H1 (cell line): ENCODE data around the gene CFAP91. TPM values are rescaled to one million over a fixed set of nuclear protein-coding genes. Genes with fewer than 3 reads are reported as not detected.

Experiments used
- CTCF ChIA-PET: fragments of 300-600 bp; sonication (Branson Sonifier 250); formaldehyde crosslinking; loops from one replicate; lab custom pipeline; 2021; ENCODE audit not compliant: partially characterized antibody; lab: Charles Lee
- POLR2A ChIA-PET: fragments of 300-600 bp; sonication (Branson Sonifier 250); formaldehyde crosslinking; loops from one replicate; lab custom pipeline; 2021; ENCODE audit warnings: inconsistent platforms; ENCODE audit not compliant: partially characterized antibody; lab: Charles Lee
- DNase-seq, 2 experiments: peaks; one replicate each; pipeline versions ENCODE4 v3.0.0 to v3.0.0-alpha.2; 2010 to 2022; ENCODE audit warnings: low spot score in 2 of 2, low read depth in 1 of 2, mixed read lengths in 1 of 2
- FAIRE-seq: peaks from 2 replicates; lab custom pipeline; 2011; peaks lifted over from hg19 to GRCh38; lab: Jason Lieb, UNC
- H2AFZ ChIP-seq: 2 replicates; pipeline ENCODE4 v1.8.1; 2012; ENCODE audit warnings: low read length, inconsistent platforms
- H2AK5ac ChIP-seq: 2 replicates; pipeline ENCODE4 v1.6.1; 2013; ENCODE audit warnings: low read depth, low read length
- H2BK120ac ChIP-seq: replicated peaks from 2 replicates; pipeline ENCODE3; 2013; ENCODE audit warnings: low read depth, low read length, inconsistent platforms
- H2BK12ac ChIP-seq: 2 replicates; pipeline ENCODE4 v1.6.1; 2013; ENCODE audit warnings: low read depth, low read length
- H2BK15ac ChIP-seq: 2 replicates; pipeline ENCODE4 v1.6.1; 2013; ENCODE audit warnings: low read length
- H2BK20ac ChIP-seq: 2 replicates; pipeline ENCODE4 v1.6.1; 2013; ENCODE audit warnings: low read length
- H2BK5ac ChIP-seq: 2 replicates; pipeline ENCODE4 v1.6.1; 2013; ENCODE audit warnings: low read depth, low read length
- H3K14ac ChIP-seq: 2 replicates; pipeline ENCODE4 v1.6.1; 2013; ENCODE audit warnings: inconsistent platforms; ENCODE audit not compliant: insufficient read length
- H3K18ac ChIP-seq: 2 replicates; pipeline ENCODE4 v1.6.1; 2013; ENCODE audit warnings: low read length; ENCODE audit errors: extremely low read depth
- H3K23ac ChIP-seq: 2 replicates; pipeline ENCODE4 v1.6.1; 2013; ENCODE audit warnings: inconsistent platforms; ENCODE audit not compliant: insufficient read length
- H3K23me2 ChIP-seq: 2 replicates; pipeline ENCODE4 v1.6.1; 2013; ENCODE audit warnings: low read depth, low read length
- H3K27ac ChIP-seq: 2 replicates; pipeline ENCODE4 v1.6.1; 2011; ENCODE audit warnings: low read depth, low read length, inconsistent platforms
- H3K27me3 ChIP-seq, 4 experiments: replicated peaks in 1 of 4; 1 replicate in 1 of 4; 2 replicates in 3 of 4; pipeline versions ENCODE4 v1.6.1 to v1.8.1; 2011 to 2013; ENCODE audit warnings: low read length in 3 of 4, mild to moderate bottlenecking in 3 of 4, inconsistent platforms in 2 of 4, mixed read lengths in 2 of 4, moderate library complexity in 1 of 4; ENCODE audit not compliant: control insufficient read depth in 3 of 4, insufficient read depth in 3 of 4; ENCODE audit errors: extremely low read depth in 1 of 4
- H3K36me3 ChIP-seq, 4 experiments: 2 replicates each; pipeline versions ENCODE4 v1.6.1 to v1.8.1; 2011 to 2013; ENCODE audit warnings: mild to moderate bottlenecking in 4 of 4, low read length in 3 of 4, moderate library complexity in 2 of 4, control low read depth in 1 of 4, inconsistent platforms in 1 of 4; ENCODE audit not compliant: insufficient read depth in 4 of 4, control insufficient read depth in 2 of 4
- H3K4ac ChIP-seq: replicated peaks from 2 replicates; pipeline ENCODE3; 2013; ENCODE audit warnings: low read length, low read depth, mixed read lengths, inconsistent platforms; ENCODE audit not compliant: insufficient read length
- H3K4me1 ChIP-seq, 4 experiments: replicated peaks in 1 of 4; 1 replicate in 1 of 4; 2 replicates in 3 of 4; pipeline versions ENCODE4 v1.6.1 to v1.8.1; 2011 to 2013; ENCODE audit warnings: low read length in 3 of 4, inconsistent platforms in 2 of 4, mixed read lengths in 1 of 4; ENCODE audit not compliant: insufficient read depth in 4 of 4, control insufficient read depth in 3 of 4
- H3K4me2 ChIP-seq, 2 experiments: 2 replicates each; pipeline versions ENCODE4 v1.6.1 to v1.8.1; 2011 to 2013; ENCODE audit warnings: low read depth in 2 of 2, low read length in 2 of 2, control low read depth in 1 of 2, inconsistent platforms in 1 of 2, mild to moderate bottlenecking in 1 of 2; ENCODE audit not compliant: insufficient read depth in 1 of 2
- H3K4me3 ChIP-seq, 4 experiments: fragments of 200-600, 300-600 bp in 1 of 4; sonication (generic), shearing (Covaris generic), sonication (Bioruptor Twin) in 1 of 4; 2 replicates each; pipeline versions ENCODE4 v1.5.1 to v1.8.1; 2011 to 2016; ENCODE audit warnings: low read length in 4 of 4, low read depth in 3 of 4, control low read depth in 2 of 4, inconsistent platforms in 2 of 4, mild to moderate bottlenecking in 2 of 4, mixed read lengths in 1 of 4, moderate library complexity in 1 of 4; ENCODE audit not compliant: insufficient read depth in 2 of 4; ENCODE audit errors: extremely low read depth in 1 of 4
- H3K56ac ChIP-seq: replicated peaks from 2 replicates; pipeline ENCODE3; 2013; ENCODE audit warnings: low read depth, mild to moderate bottlenecking, mixed read lengths, low read length, inconsistent platforms; ENCODE audit not compliant: insufficient read length
- H3K79me1 ChIP-seq: 2 replicates; pipeline ENCODE4 v1.6.1; 2013; ENCODE audit warnings: low read depth, low read length, control low read depth
- H3K79me2 ChIP-seq, 2 experiments: 2 replicates each; pipeline versions ENCODE4 v1.6.1 to v1.8.1; 2012 to 2013; ENCODE audit warnings: low read length in 2 of 2, mild to moderate bottlenecking in 2 of 2, inconsistent platforms in 1 of 2; ENCODE audit not compliant: insufficient read depth in 2 of 2, control insufficient read depth in 1 of 2
- H3K9ac ChIP-seq, 4 experiments: replicated peaks in 1 of 4; 1 replicate in 1 of 4; 2 replicates in 3 of 4; pipeline versions ENCODE4 v1.6.1 to v1.8.1; 2011 to 2013; ENCODE audit warnings: low read depth in 3 of 4, low read length in 3 of 4, control low read depth in 2 of 4, mild to moderate bottlenecking in 2 of 4, moderate library complexity in 2 of 4, inconsistent platforms in 1 of 4; ENCODE audit errors: extremely low read depth in 1 of 4
- H3K9me3 ChIP-seq, 2 experiments: 2 replicates each; pipeline versions ENCODE4 v1.6.1 to v1.8.1; 2012 to 2013; ENCODE audit warnings: mild to moderate bottlenecking in 2 of 2, moderate library complexity in 2 of 2, control low read depth in 1 of 2, inconsistent platforms in 1 of 2, low read depth in 1 of 2, low read length in 1 of 2, mixed read lengths in 1 of 2; ENCODE audit not compliant: insufficient read depth in 2 of 2
- H4K20me1 ChIP-seq, 2 experiments: replicated peaks in 1 of 2; 2 replicates each; pipeline versions ENCODE3 to v1.8.1; 2011 to 2013; ENCODE audit warnings: inconsistent platforms in 2 of 2, low read length in 2 of 2, mild to moderate bottlenecking in 1 of 2; ENCODE audit not compliant: insufficient read depth in 2 of 2, control insufficient read depth in 1 of 2
- H4K5ac ChIP-seq: 2 replicates; pipeline ENCODE4 v1.6.1; 2013; ENCODE audit warnings: low read length, low read depth, mixed read lengths, inconsistent platforms; ENCODE audit not compliant: insufficient read length
- H4K8ac ChIP-seq: 2 replicates; pipeline ENCODE4 v1.8.0; 2013; ENCODE audit warnings: mild to moderate bottlenecking, moderate library complexity, low read length, inconsistent platforms; ENCODE audit not compliant: insufficient read depth; ENCODE audit errors: extremely low read depth
- H4K91ac ChIP-seq: replicated peaks from 2 replicates; pipeline ENCODE3; 2013; ENCODE audit warnings: low read length, mixed read lengths, inconsistent platforms; ENCODE audit not compliant: insufficient read length
- KDM5A ChIP-seq: fragments of 200-600 bp; IDR thresholded peaks from 2 replicates; pipeline ENCODE4 v1.7.1; 2012; ENCODE audit warnings: mild to moderate bottlenecking, low read length, inconsistent platforms, mixed read lengths
- POU5F1 ChIP-seq: IDR thresholded peaks from 2 replicates; pipeline ENCODE4 v1.6.1; 2011; ENCODE audit warnings: low read depth, mild to moderate bottlenecking, low read length, moderate library complexity
- RAD21 ChIP-seq, 2 experiments: IDR thresholded peaks in 1 of 2; conservative IDR thresholded peaks in 1 of 2; 2 replicates each; pipeline ENCODE4 v1.6.1; 2011; ENCODE audit warnings: low read depth in 2 of 2, low read length in 2 of 2, improper control_type of control experiment in 1 of 2, inconsistent platforms in 1 of 2, mild to moderate bottlenecking in 1 of 2, moderate library complexity in 1 of 2
- SIRT6 ChIP-seq: IDR thresholded peaks from one replicate; pipeline ENCODE4 v1.7.1; 2012; ENCODE audit warnings: low read length, inconsistent platforms
- WGBS, 2 experiments: shearing (Covaris generic) in 1 of 2; methylation state at CpG; one replicate each; pipeline versions ENCODE4 v1.1.6 to v1.1.7; 2013 to 2015; ENCODE audit warnings: low lambda C conversion rate in 2 of 2, mixed read lengths in 2 of 2, inconsistent platforms in 1 of 2, low coverage in 1 of 2, missing lambda C conversion rate in 1 of 2; ENCODE audit not compliant: insufficient replicate concordance in 2 of 2, insufficient coverage in 1 of 2, insufficient read length in 1 of 2; ENCODE audit errors: extremely low coverage in 1 of 2, missing lambda C conversion rate in 1 of 2; 5-methylcytosine and 5-hydroxymethylcytosine counted together
- polyA plus RNA-seq, 7 experiments: library from polyadenylated mRNA; depleted of rRNA in 3 of 7; stranded (reverse) in 5 of 7; unstranded in 2 of 7; fragments of >200 nt in 5 of 7; fragments of 200-250 nt in 2 of 7; gene quantifications; 1 replicate in 5 of 7; 2 replicates in 1 of 7; 4 replicates in 1 of 7; pipeline versions ENCODE4 v1.2.1 to v1.2.3, GENCODE V29; 2011 to 2013; ENCODE audit warnings: missing spikeins in 2 of 7, mixed read lengths in 2 of 7
- total RNA-seq: library from RNA; stranded (reverse); fragmentation: NEBNext Ultra II Directional; extraction: Animal tissue kit (Norgen Biotek cat#: 25700); gene quantifications from 2 replicates; pipeline ENCODE4 v1.2.1, GENCODE V29; 2021

The CFAP91 gene
- total and polyA plus RNA-seq, 2 of the 8 experiments (the other 6 are each of a cell fraction or from before 2014, with no cell fraction given) = 5.4 to 7.4 TPM

GRCh38 chr3:119683421-119683820, 19.4 kb upstream of the CFAP91 start:
- no peaks in the 10 kb centered on the region; a peak in 1 of 7 replicates for H3K27me3 ChIP-seq
- no peak overlapping the region for H4K91ac ChIP-seq
- 75% methylated on average over 1 of the region's 1 CpG; no CpG with 5 or more reads in 1 of the 2 experiments for WGBS, 2 experiments
- H2AK5ac ChIP-seq = no peak overlapping the region
- no peak overlapping the region for H3K14ac ChIP-seq
- H2BK120ac ChIP-seq = no peak overlapping the region
- DNase-seq (no peak), FAIRE-seq (no peak)
- no peak overlapping the region for H2BK20ac ChIP-seq
- no peak overlapping the region for H2BK12ac ChIP-seq
- no peak overlapping the region for H4K8ac ChIP-seq
- H3K56ac ChIP-seq = no peak overlapping the region
- H3K9me3 ChIP-seq = peaks cover 0 to 6% of the 10 kb centered on the region in 2 experiments; a peak in 1 of 4 replicates
- no peak overlapping the region for H3K27ac ChIP-seq
- H2BK15ac ChIP-seq = no peak overlapping the region
- H3K36me3 ChIP-seq = no peaks in the 10 kb centered on the region
- no peak overlapping the region for H2BK5ac ChIP-seq
- no peaks in the 10 kb centered on the region for H3K4me1 ChIP-seq
- no peak overlapping the region for H3K4ac ChIP-seq
- no peak overlapping the region for H2AFZ ChIP-seq
- H3K23me2 ChIP-seq = no peaks in the 10 kb centered on the region; the same call in 1 of the 2 replicates
- H4K20me1 ChIP-seq = no peaks in the 10 kb centered on the region
- POLR2A ChIA-PET = no interaction called here
- H3K23ac ChIP-seq = no peak overlapping the region
- no peaks in the 10 kb centered on the region for H3K79me1 ChIP-seq
- TF ChIP-seq KDM5A = no peak
- TF ChIP-seq SIRT6 = no peak
- no peak for TF ChIP-seq POU5F1
- TF ChIP-seq RAD21 (IDR thresholded peaks at IDR 0.05 in 1 of 2, conservative IDR thresholded peaks at IDR 0.05 in 1 of 2; ENCODE audit: low read depth in 2 of 2, low read length in 2 of 2) = no peak
- no peaks in the 10 kb centered on the region for H3K79me2 ChIP-seq
- H3K9ac ChIP-seq = no peak overlapping the region
- no peak overlapping the region for H3K18ac ChIP-seq
- H4K5ac ChIP-seq = no peak overlapping the region
- H3K4me3 ChIP-seq = no peak overlapping the region
- H3K4me2 ChIP-seq = no peak overlapping the region
- CTCF ChIA-PET = interaction anchor here (0.6 to 1.7 kb wide), 7 partner anchors 9 to 439 kb away, joined by 3 to 5 read pairs (median 3); partner anchors contain the start of gene CD80
